Measurements from ENCODE around the gene SOX15.
"Not testable (repeated sequence)": the region's sequence is repeated elsewhere in the genome, so short reads cannot be mapped to it uniquely, and the experiment has no call there.

Gene SOX15

GRCh38 chr17:7618608-7619007 lies 28.7 kb upstream of the SOX15 start:
- no peaks in the 10 kb centered on the region for H3K27me3 Mint-ChIP-seq (ENCODE audit: low read depth)
- peaks cover 6% of the 10 kb centered on the region for H3K4me1 Mint-ChIP-seq (ENCODE audit: low read depth)
- no peak for DNase-seq (ENCODE audit: low spot score)
- H3K27ac Mint-ChIP-seq, result no peak overlapping the region
- peaks cover 2% of the 10 kb centered on the region for H3K36me3 Mint-ChIP-seq (ENCODE audit: low read depth)
- no peaks in the 10 kb centered on the region for H3K9me3 Mint-ChIP-seq
- no peak overlapping the region for H3K4me3 Mint-ChIP-seq

GRCh38 chr17:7615265-7615747 lies 25.4 kb upstream of the SOX15 start:
- Mint-ChIP-seq H3K4me1 (ENCODE audit: low read depth) (peaks cover 22% of the 10 kb centered on the region), H3K27ac (peak overlapping the region; percentile 91), H3K27me3 (ENCODE audit: low read depth) (no peaks in the 10 kb centered on the region), H3K4me3 (peak overlapping the region; percentile 78), H3K36me3 (ENCODE audit: low read depth) (peaks cover 9% of the 10 kb centered on the region), H3K9me3 (no peaks in the 10 kb centered on the region)
- DNase-seq (ENCODE audit: low spot score), result no peak

GRCh38 chr17:7614425-7615264 lies 24.8 kb upstream of the SOX15 start, which contains the start of gene FXR2:
Gene FXR2 (minus strand): TSS chr17:7614897. CDS start chr17:7614532, 365 bp downstream.
- peak; percentile 98 for DNase-seq (ENCODE audit: low spot score)
- Mint-ChIP-seq H3K9me3 (no peaks in the 10 kb centered on the region), H3K4me3 (peak within 1 kb of the TSS; percentile 97), H3K4me1 (ENCODE audit: low read depth) (peaks cover 24% of the 10 kb centered on the region), H3K36me3 (ENCODE audit: low read depth) (peaks cover 9% of the 10 kb centered on the region), H3K27me3 (ENCODE audit: low read depth) (no peaks in the 10 kb centered on the region), H3K27ac (peak within 1 kb of the TSS; percentile 91)

- H3K36me3 Mint-ChIP-seq (ENCODE audit: low read depth), result peaks cover 9% of the 10 kb centered on the region
- H3K27me3 Mint-ChIP-seq (ENCODE audit: low read depth), result no peaks in the 10 kb centered on the region
- peak overlapping the region; percentile 97 for H3K4me3 Mint-ChIP-seq
- H3K4me1 Mint-ChIP-seq (ENCODE audit: low read depth), result peaks cover 27% of the 10 kb centered on the region
- H3K27ac Mint-ChIP-seq, result peak overlapping the region; percentile 91
- DNase-seq (ENCODE audit: low spot score), result no peak
- no peaks in the 10 kb centered on the region for H3K9me3 Mint-ChIP-seq
Observed at GRCh38 chr17:7613769-7614424, 24.0 kb upstream of the SOX15 start.

GRCh38 chr17:7612294-7612640 lies 22.4 kb upstream of the SOX15 start:
- peak overlapping the region; percentile 44 for H3K4me3 Mint-ChIP-seq
- H3K27ac Mint-ChIP-seq, result peak overlapping the region; percentile 32
- H3K36me3 Mint-ChIP-seq (ENCODE audit: low read depth), result peaks cover 9% of the 10 kb centered on the region
- H3K4me1 Mint-ChIP-seq (ENCODE audit: low read depth), result peaks cover 29% of the 10 kb centered on the region
- no peaks in the 10 kb centered on the region for H3K27me3 Mint-ChIP-seq (ENCODE audit: low read depth)
- no peak for DNase-seq (ENCODE audit: low spot score)
- H3K9me3 Mint-ChIP-seq, result no peaks in the 10 kb centered on the region

- no peak for DNase-seq (ENCODE audit: low spot score)
- Mint-ChIP-seq H3K9me3 (no peaks in the 10 kb centered on the region), H3K27me3 (ENCODE audit: low read depth) (no peaks in the 10 kb centered on the region), H3K4me1 (ENCODE audit: low read depth) (peaks cover 29% of the 10 kb centered on the region), H3K27ac (peak overlapping the region; percentile 51), H3K4me3 (peak overlapping the region; percentile 44), H3K36me3 (ENCODE audit: low read depth) (peaks cover 9% of the 10 kb centered on the region)
Observed at GRCh38 chr17:7611635-7612293, 21.9 kb upstream of the SOX15 start.

- no peak overlapping the region for H3K4me3 Mint-ChIP-seq
- H3K36me3 Mint-ChIP-seq (ENCODE audit: low read depth), result peaks cover 14% of the 10 kb centered on the region
- no peak overlapping the region for H3K27ac Mint-ChIP-seq
- no peaks in the 10 kb centered on the region for H3K27me3 Mint-ChIP-seq (ENCODE audit: low read depth)
- DNase-seq (ENCODE audit: low spot score), result no peak
- H3K9me3 Mint-ChIP-seq, result no peaks in the 10 kb centered on the region
- H3K4me1 Mint-ChIP-seq (ENCODE audit: low read depth), result peaks cover 35% of the 10 kb centered on the region
Observed at GRCh38 chr17:7610641-7611040, 20.7 kb upstream of the SOX15 start.

- H3K4me1 Mint-ChIP-seq (ENCODE audit: low read depth), result peaks cover 14% of the 10 kb centered on the region
- peak overlapping the region; percentile 45 for H3K27ac Mint-ChIP-seq
- no peak overlapping the region for H3K4me3 Mint-ChIP-seq
- no peaks in the 10 kb centered on the region for H3K27me3 Mint-ChIP-seq (ENCODE audit: low read depth)
- H3K36me3 Mint-ChIP-seq (ENCODE audit: low read depth), result peaks cover 31% of the 10 kb centered on the region
- no peak for DNase-seq (ENCODE audit: low spot score)
- no peaks in the 10 kb centered on the region for H3K9me3 Mint-ChIP-seq
Observed at GRCh38 chr17:7606280-7606679, 16.4 kb upstream of the SOX15 start.

- H3K36me3 Mint-ChIP-seq (ENCODE audit: low read depth), result peaks cover 44% of the 10 kb centered on the region
Observed at GRCh38 chr17:7597561-7597960, 7.7 kb upstream of the SOX15 start.

GRCh38 chr17:7593296-7593695 lies 3.4 kb upstream of the SOX15 start:
- Mint-ChIP-seq H3K4me3 (no peak overlapping the region), H3K36me3 (ENCODE audit: low read depth) (peaks cover 41% of the 10 kb centered on the region), H3K27ac (no peak overlapping the region), H3K27me3 (ENCODE audit: low read depth) (no peaks in the 10 kb centered on the region), H3K9me3 (no peaks in the 10 kb centered on the region), H3K4me1 (ENCODE audit: low read depth) (peaks cover 2% of the 10 kb centered on the region)
- no peak for DNase-seq (ENCODE audit: low spot score)

More at GRCh38 chr17:7597561-7597960, 7.7 kb upstream of the SOX15 start:
- not testable (repeated sequence) for H3K27ac Mint-ChIP-seq; H3K9me3 Mint-ChIP-seq; H3K4me3 Mint-ChIP-seq; H3K27me3 Mint-ChIP-seq (ENCODE audit: low read depth); H3K4me1 Mint-ChIP-seq (ENCODE audit: low read depth); DNase-seq (ENCODE audit: low spot score)

- Mint-ChIP-seq H3K27ac (no peak overlapping the region), H3K4me3 (no peak overlapping the region), H3K4me1 (ENCODE audit: low read depth) (peaks cover 2% of the 10 kb centered on the region), H3K27me3 (ENCODE audit: low read depth) (no peaks in the 10 kb centered on the region), H3K36me3 (ENCODE audit: low read depth) (peaks cover 43% of the 10 kb centered on the region), H3K9me3 (no peaks in the 10 kb centered on the region)
- no peak for DNase-seq (ENCODE audit: low spot score)
Observed at GRCh38 chr17:7592422-7593021, 2.6 kb upstream of the SOX15 start.

- H3K27me3 Mint-ChIP-seq (ENCODE audit: low read depth), result no peaks in the 10 kb centered on the region
- H3K9me3 Mint-ChIP-seq, result no peaks in the 10 kb centered on the region
- peaks cover 44% of the 10 kb centered on the region for H3K36me3 Mint-ChIP-seq (ENCODE audit: low read depth)
Observed at GRCh38 chr17:7591596-7591995, 1.7 kb upstream of the SOX15 start.

GRCh38 chr17:7590743-7591142 lies 849 bp upstream of the SOX15 start:
- Mint-ChIP-seq H3K27me3 (ENCODE audit: low read depth) (no peaks in the 10 kb centered on the region), H3K27ac (no peak overlapping the region), H3K4me1 (ENCODE audit: low read depth) (peaks cover 4% of the 10 kb centered on the region), H3K9me3 (no peaks in the 10 kb centered on the region), H3K36me3 (ENCODE audit: low read depth) (peaks cover 42% of the 10 kb centered on the region), H3K4me3 (no peak overlapping the region)
- DNase-seq (ENCODE audit: low spot score), result no peak

More at GRCh38 chr17:7591596-7591995, 1.7 kb upstream of the SOX15 start:
- Mint-ChIP-seq H3K4me3 (no peak overlapping the region), H3K4me1 (ENCODE audit: low read depth) (peaks cover 2% of the 10 kb centered on the region), H3K27ac (no peak overlapping the region)
- no peak for DNase-seq (ENCODE audit: low spot score)

Data from T-helper 2 cell treated with Interferon-gamma antibody and Interleukin-4, amounts not matched to agents 5 μg/mL and 100 μg/mL, for 36 hours (primary cell).